Stimulated activated naive CD8-positive, alpha-beta T cell treated with anti-CD3 and anti-CD28 coated beads, Interleukin-15, Interleukin-2, amounts not matched to agents 100 U/mL and 50 U/mL, for 24 hours (primary cell): ENCODE results near the gene STEAP4.
"Not testable (repeated sequence)": the region's sequence is repeated elsewhere in the genome, so short reads cannot be mapped to it uniquely, and the experiment has no call there.

ENCODE experiments used
- ATAC-seq: fragments of 150-1000 bp; cut with Tn5 transposase; one replicate; pipeline ENCODE4 v1.10.0; 2021
- DNase-seq: peaks from one replicate; pipeline ENCODE4 v3.0.0; 2021

Gene STEAP4

GRCh38 chr7:88268051-88268450 lies 38.6 kb downstream of the STEAP4 start:
- no peak for DNase-seq
- ATAC-seq: no peak

GRCh38 chr7:88267421-88267820 lies 39.3 kb downstream of the STEAP4 start:
- ATAC-seq: no peak
- no peak for DNase-seq

GRCh38 chr7:88264987-88265386 lies 41.7 kb downstream of the STEAP4 start:
- ATAC-seq: not testable (repeated sequence)

GRCh38 chr7:88262562-88262961 lies 44.1 kb downstream of the STEAP4 start:
- no peak for ATAC-seq
- no peak for DNase-seq

More at GRCh38 chr7:88264987-88265386, 41.7 kb downstream of the STEAP4 start:
- DNase-seq: not testable (repeated sequence)

GRCh38 chr7:88260719-88261118 lies 46.0 kb downstream of the STEAP4 start:
- DNase-seq (no peak), ATAC-seq (no peak)

GRCh38 chr7:88259656-88260380 lies 46.9 kb downstream of the STEAP4 start:
- DNase-seq (no peak), ATAC-seq (no peak)

- DNase-seq, ATAC-seq: not testable (repeated sequence)
Observed at GRCh38 chr7:88258296-88258695, 48.4 kb downstream of the STEAP4 start.

- DNase-seq (no peak), ATAC-seq (no peak)
Observed at GRCh38 chr7:88256906-88257305, 49.8 kb downstream of the STEAP4 start.

- DNase-seq: no peak
- no peak for ATAC-seq
Observed at GRCh38 chr7:88254721-88255424, 51.8 kb downstream of the STEAP4 start.

GRCh38 chr7:88253640-88254039 lies 53.1 kb downstream of the STEAP4 start:
- DNase-seq: no peak
- no peak for ATAC-seq

- ATAC-seq: no peak
- DNase-seq: no peak
Observed at GRCh38 chr7:88244258-88244657, 62.4 kb downstream of the STEAP4 start.

GRCh38 chr7:88243345-88243909 lies 63.3 kb downstream of the STEAP4 start:
- DNase-seq (no peak), ATAC-seq (no peak)

- ATAC-seq (no peak), DNase-seq (no peak)
Observed at GRCh38 chr7:88239852-88240251, 66.8 kb downstream of the STEAP4 start.

- ATAC-seq: no peak
- no peak for DNase-seq
Observed at GRCh38 chr7:88233828-88234227, 72.9 kb downstream of the STEAP4 start.

- DNase-seq: no peak
- ATAC-seq: no peak
Observed at GRCh38 chr7:88230646-88231045, 76.0 kb downstream of the STEAP4 start.

- no peak for ATAC-seq
- no peak for DNase-seq
Observed at GRCh38 chr7:88229302-88229995, 77.2 kb downstream of the STEAP4 start.

GRCh38 chr7:88226886-88227516 lies 79.7 kb downstream of the STEAP4 start:
- no peak for ATAC-seq
- DNase-seq: no peak

GRCh38 chr7:88226201-88226600 lies 80.5 kb downstream of the STEAP4 start:
- no peak for DNase-seq

GRCh38 chr7:88224601-88225275 lies 82.0 kb downstream of the STEAP4 start:
- ATAC-seq (no peak), DNase-seq (no peak)

More at GRCh38 chr7:88226201-88226600, 80.5 kb downstream of the STEAP4 start:
- ATAC-seq: no peak

GRCh38 chr7:88223265-88223664 lies 83.4 kb downstream of the STEAP4 start:
- ATAC-seq: no peak

More at GRCh38 chr7:88223265-88223664, 83.4 kb downstream of the STEAP4 start:
- no peak for DNase-seq
